Hepatocyte (in vitro differentiated cells): ENCODE measurements around the gene RASSF6. TPM values are rescaled to one million over a fixed set of nuclear protein-coding genes. Genes with fewer than 3 reads are reported as not detected.

ENCODE experiments used
- DNase-seq: peaks from one replicate; pipeline ENCODE4 v3.0.0-alpha.2; 2016; ENCODE audit warnings: low spot score
- H2AFZ ChIP-seq: fragments of 200-600 bp; sonication (generic); 2 replicates; pipeline ENCODE4 v1.6.0; 2016; ENCODE audit warnings: antibody characterized with exemption, mild to moderate bottlenecking
- H3K27ac ChIP-seq: fragments of 200-600 bp; sonication (generic); 2 replicates; pipeline ENCODE4 v1.5.1; 2016; ENCODE audit warnings: mild to moderate bottlenecking
- H3K27me3 ChIP-seq: fragments of 200-600 bp; sonication (generic); 2 replicates; pipeline ENCODE4 v1.6.1; 2016
- H3K36me3 ChIP-seq: fragments of 200-600 bp; sonication (generic); replicated peaks from 2 replicates; pipeline ENCODE4 v1.5.1; 2016; ENCODE audit warnings: low read depth; ENCODE audit not compliant: insufficient read depth
- H3K4me1 ChIP-seq: fragments of 200-600 bp; sonication (generic); 2 replicates; pipeline ENCODE4 v1.5.1; 2016; ENCODE audit warnings: mild to moderate bottlenecking, moderate library complexity; ENCODE audit not compliant: insufficient read depth
- H3K4me2 ChIP-seq: fragments of 200-600 bp; sonication (generic); 2 replicates; pipeline ENCODE4 v1.6.0; 2016
- H3K4me3 ChIP-seq: fragments of 200-600 bp; sonication (generic); 2 replicates; pipeline ENCODE4 v1.5.1; 2016; ENCODE audit warnings: mild to moderate bottlenecking
- H3K79me2 ChIP-seq: fragments of 200-600 bp; sonication (generic); 2 replicates; pipeline ENCODE4 v1.6.0; 2017; ENCODE audit warnings: mild to moderate bottlenecking
- H3K9me2 ChIP-seq: fragments of 200-600 bp; sonication (generic); replicated peaks from 2 replicates; pipeline ENCODE4 v1.6.0; 2017; ENCODE audit warnings: mild to moderate bottlenecking; ENCODE audit not compliant: insufficient read depth
- H3K9me3 ChIP-seq: fragments of 200-600 bp; sonication (generic); 2 replicates; pipeline ENCODE4 v1.5.1; 2016; ENCODE audit warnings: low read depth, mild to moderate bottlenecking
- H4K20me1 ChIP-seq: fragments of 200-600 bp; sonication (generic); 2 replicates; pipeline ENCODE4 v1.6.0; 2016; ENCODE audit warnings: mild to moderate bottlenecking; ENCODE audit not compliant: insufficient read depth, poor library complexity, severe bottlenecking
- EZH2 ChIP-seq: fragments of 200-600 bp; sonication (generic); IDR thresholded peaks from 2 replicates; pipeline ENCODE4 v1.6.1; 2016; ENCODE audit warnings: antibody characterized with exemption, mild to moderate bottlenecking, borderline replicate concordance
- EZH2phosphoT487 ChIP-seq: fragments of 200-600 bp; sonication (generic); IDR thresholded peaks from one replicate; pipeline ENCODE4 v1.6.1; 2018; ENCODE audit warnings: antibody characterized with exemption, mild to moderate bottlenecking, low read depth, moderate library complexity; ENCODE audit not compliant: unreplicated experiment, severe bottlenecking
- WGBS: methylation state at CpG from one replicate; pipeline ENCODE4 v1.1.6; 2016; ENCODE audit warnings: low lambda C conversion rate; ENCODE audit errors: missing lambda C conversion rate; 5-methylcytosine and 5-hydroxymethylcytosine counted together
- polyA plus RNA-seq: library from polyadenylated mRNA; unstranded; fragments of >200 nt; fragmentation: Nextera tagmentation; extraction: Ambion mirVana; gene quantifications from 2 replicates; pipeline ENCODE4 v1.2.1, GENCODE V29; 2016
- total RNA-seq: library from RNA; depleted of rRNA; stranded (reverse); fragments of >200 nt; gene quantifications from 2 replicates; pipeline ENCODE4 v1.2.3, GENCODE V29; 2014
- TF ChIP-seq, protein P1 (sequence below): fragments of 200-600 bp; sonication (generic); IDR thresholded peaks from 2 replicates; pipeline ENCODE4 v1.5.1; 2016; ENCODE audit warnings: antibody characterized with exemption, mild to moderate bottlenecking; ENCODE audit not compliant: poor library complexity

Gene RASSF6
- total and polyA plus RNA-seq, 2 experiments from 2014 or later: 2.1 to 6.5 TPM

- peaks cover 2% of the 10 kb centered on the region for H3K79me2 ChIP-seq
- TF ChIP-seq, protein P1, sequence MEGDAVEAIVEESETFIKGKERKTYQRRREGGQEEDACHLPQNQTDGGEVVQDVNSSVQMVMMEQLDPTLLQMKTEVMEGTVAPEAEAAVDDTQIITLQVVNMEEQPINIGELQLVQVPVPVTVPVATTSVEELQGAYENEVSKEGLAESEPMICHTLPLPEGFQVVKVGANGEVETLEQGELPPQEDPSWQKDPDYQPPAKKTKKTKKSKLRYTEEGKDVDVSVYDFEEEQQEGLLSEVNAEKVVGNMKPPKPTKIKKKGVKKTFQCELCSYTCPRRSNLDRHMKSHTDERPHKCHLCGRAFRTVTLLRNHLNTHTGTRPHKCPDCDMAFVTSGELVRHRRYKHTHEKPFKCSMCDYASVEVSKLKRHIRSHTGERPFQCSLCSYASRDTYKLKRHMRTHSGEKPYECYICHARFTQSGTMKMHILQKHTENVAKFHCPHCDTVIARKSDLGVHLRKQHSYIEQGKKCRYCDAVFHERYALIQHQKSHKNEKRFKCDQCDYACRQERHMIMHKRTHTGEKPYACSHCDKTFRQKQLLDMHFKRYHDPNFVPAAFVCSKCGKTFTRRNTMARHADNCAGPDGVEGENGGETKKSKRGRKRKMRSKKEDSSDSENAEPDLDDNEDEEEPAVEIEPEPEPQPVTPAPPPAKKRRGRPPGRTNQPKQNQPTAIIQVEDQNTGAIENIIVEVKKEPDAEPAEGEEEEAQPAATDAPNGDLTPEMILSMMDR: no peak
- TF ChIP-seq EZH2phosphoT487: no peak
- no peak for TF ChIP-seq EZH2
- H3K9me2 ChIP-seq: no peaks in the 10 kb centered on the region
- DNase-seq: peak; percentile 34
- H3K27me3 ChIP-seq: no peaks in the 10 kb centered on the region
- peaks cover 50% of the 10 kb centered on the region for H3K4me1 ChIP-seq
- no peaks in the 10 kb centered on the region for H3K36me3 ChIP-seq
- no peak overlapping the region for H2AFZ ChIP-seq
- H3K4me2 ChIP-seq: peak overlapping the region; percentile 57
- peak overlapping the region; percentile 96 for H3K27ac ChIP-seq
- H3K4me3 ChIP-seq: no peak overlapping the region
- H4K20me1 ChIP-seq: no peaks in the 10 kb centered on the region
- H3K9me3 ChIP-seq: no peaks in the 10 kb centered on the region
Observed at GRCh38 chr4:73607375-73608033, 12.7 kb downstream of the RASSF6 start.

DNA sequence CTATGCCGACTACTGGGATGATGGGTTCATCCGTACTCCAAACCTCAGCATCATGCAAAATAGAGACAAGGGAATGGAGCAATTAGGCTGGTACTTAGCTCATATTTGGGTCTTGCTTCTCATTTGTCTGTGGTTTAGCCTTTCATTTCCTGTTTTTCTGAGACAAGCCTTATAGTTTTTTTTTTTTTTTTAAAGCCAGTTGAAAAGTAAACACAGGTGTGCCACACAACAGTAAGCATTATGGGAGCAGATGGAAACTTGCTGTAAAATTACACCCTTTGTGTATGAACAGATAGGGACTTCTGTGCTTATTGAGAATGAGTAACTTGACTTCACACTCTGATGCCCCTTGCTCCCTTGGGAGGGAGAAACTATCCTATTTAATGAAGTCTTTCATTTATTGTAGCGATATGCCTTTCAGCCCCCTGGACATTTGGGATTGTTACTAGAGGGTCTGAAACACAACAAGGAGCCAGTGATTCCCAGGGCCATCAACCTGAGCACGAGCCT, 13.7 kb downstream of the RASSF6 start:
- Histone ChIP-seq H3K4me1 (peaks cover 50% of the 10 kb centered on the region), H3K4me2 (peak overlapping the region; percentile 57)

GRCh38 chr4:73603854-73604584, 16.2 kb downstream of the RASSF6 start:
- H3K9me3 ChIP-seq: no peaks in the 10 kb centered on the region
- no peaks in the 10 kb centered on the region for H3K27me3 ChIP-seq
- H3K4me1 ChIP-seq: peaks cover 46% of the 10 kb centered on the region
- no peak overlapping the region for H3K4me3 ChIP-seq
- H3K27ac ChIP-seq: peak overlapping the region; percentile 88
- H3K36me3 ChIP-seq: no peaks in the 10 kb centered on the region
- WGBS: 83% methylated on average over 12 of the region's 12 CpGs
- DNase-seq: no peak
- no peaks in the 10 kb centered on the region for H4K20me1 ChIP-seq
- H3K79me2 ChIP-seq: peaks cover 2% of the 10 kb centered on the region
- H3K9me2 ChIP-seq: no peaks in the 10 kb centered on the region
- H2AFZ ChIP-seq: no peak overlapping the region
- peak overlapping the region; percentile 15 for H3K4me2 ChIP-seq
- TF ChIP-seq, protein P1: no peak

More for the DNA sequence above, 13.7 kb downstream of the RASSF6 start:
- Histone ChIP-seq H2AFZ (no peak overlapping the region), H3K79me2 (peaks cover 2% of the 10 kb centered on the region), H3K27ac (peak overlapping the region; percentile 96), H3K36me3 (no peaks in the 10 kb centered on the region), H3K9me2 (no peaks in the 10 kb centered on the region), H4K20me1 (no peaks in the 10 kb centered on the region), H3K4me3 (no peak overlapping the region), H3K27me3 (no peaks in the 10 kb centered on the region), H3K9me3 (no peaks in the 10 kb centered on the region)
- 86% methylated on average over 4 of the region's 4 CpGs for WGBS
- no peak for TF ChIP-seq EZH2
- TF ChIP-seq EZH2phosphoT487: no peak
- TF ChIP-seq, protein P1: no peak
- DNase-seq: peak; percentile 23
